PC-3 (cell line): ENCODE results near the gene LRRC56. TPM values are rescaled to one million over a fixed set of nuclear protein-coding genes. Genes with fewer than 3 reads are reported as not detected.

Experiments used
- ATAC-seq: fragments of 200-7000 bp; cut with Tn5 transposase; 2 replicates; pipeline ENCODE4 v1.9.1; 2020; ENCODE audit warnings: mild to moderate bottlenecking, moderate library complexity
- BruUV-seq: library from RNA; stranded (reverse); fragments of 400-500 nt; replicated peaks from 2 replicates; lab custom pipeline; 2021; lab: Mats Ljungman, UMichigan
- CTCF ChIA-PET: fragments of 300-600 bp; sonication (Branson Sonifier 250); formaldehyde crosslinking; loops from one replicate; lab custom pipeline; 2022; ENCODE audit warnings: antibody characterized with exemption; lab: Charles Lee
- POLR2A ChIA-PET: fragments of 300-600 bp; sonication (Branson Sonifier 250); formaldehyde crosslinking; loops from one replicate; lab custom pipeline; 2022; ENCODE audit warnings: antibody characterized with exemption; ENCODE audit not compliant: unreplicated experiment; lab: Charles Lee
- DNase-seq: peaks from one replicate; pipeline ENCODE4 v3.0.0-alpha.2; 2015
- H2AFZ ChIP-seq: fragments of 300-600 bp; sonication (generic); 2 replicates; pipeline ENCODE4 v1.6.0; 2016; ENCODE audit warnings: antibody characterized with exemption, low read length
- H3F3A ChIP-seq: fragments of 300-600 bp; sonication (generic); one replicate; pipeline ENCODE4 v1.6.0; 2017; ENCODE audit warnings: antibody characterized with exemption, low read length, control low read depth, mild to moderate bottlenecking; ENCODE audit not compliant: unreplicated experiment
- H3K27ac ChIP-seq: fragments of 300-600 bp; sonication (generic); 2 replicates; pipeline ENCODE4 v1.5.1; 2016; ENCODE audit warnings: mild to moderate bottlenecking, low read length
- H3K27me3 ChIP-seq: fragments of 300-600 bp; sonication (generic); 2 replicates; pipeline ENCODE4 v1.6.1; 2016; ENCODE audit warnings: low read length, mixed read lengths
- H3K36me3 ChIP-seq: fragments of 300-600 bp; sonication (generic); 2 replicates; pipeline ENCODE4 v1.6.1; 2016; ENCODE audit warnings: low read depth, mixed run types, low read length, mixed read lengths
- H3K4me1 ChIP-seq: fragments of 300-600 bp; sonication (generic); 2 replicates; pipeline ENCODE4 v1.5.1; 2016; ENCODE audit warnings: low read length; ENCODE audit not compliant: insufficient read depth
- H3K4me2 ChIP-seq: fragments of 300-600 bp; sonication (generic); 2 replicates; pipeline ENCODE4 v1.6.0; 2016; ENCODE audit warnings: low read length
- H3K4me3 ChIP-seq: fragments of 300-600 bp; sonication (generic); 2 replicates; pipeline ENCODE4 v1.5.1; 2016; ENCODE audit warnings: mild to moderate bottlenecking, low read length, mixed read lengths
- H3K79me2 ChIP-seq: fragments of 300-600 bp; sonication (generic); 2 replicates; pipeline ENCODE4 v1.6.1; 2017; ENCODE audit warnings: low read length, mixed read lengths
- H3K9ac ChIP-seq: fragments of 300-600 bp; sonication (generic); 2 replicates; pipeline ENCODE4 v1.6.0; 2016; ENCODE audit warnings: mild to moderate bottlenecking, low read length
- H3K9me2 ChIP-seq: fragments of 300-600 bp; sonication (generic); replicated peaks from 2 replicates; pipeline ENCODE4 v1.6.1; 2016; ENCODE audit warnings: mixed run types, low read length, mixed read lengths
- H3K9me3 ChIP-seq: fragments of 300-600 bp; sonication (generic); 2 replicates; pipeline ENCODE4 v1.6.1; 2016; ENCODE audit warnings: low read length, mixed read lengths
- H4K20me1 ChIP-seq: fragments of 300-600 bp; sonication (generic); 2 replicates; pipeline ENCODE4 v1.6.1; 2016; ENCODE audit warnings: low read length, mixed read lengths
- CTCF ChIP-seq: fragments of 300-600 bp; sonication (generic); conservative IDR thresholded peaks from 2 replicates; pipeline ENCODE4 v1.5.1; 2017; ENCODE audit warnings: antibody characterized with exemption, low read depth, mild to moderate bottlenecking, low read length
- EZH2 ChIP-seq: fragments of 300-600 bp; sonication (generic); IDR thresholded peaks from one replicate; pipeline ENCODE4 v1.6.1; 2017; ENCODE audit warnings: antibody characterized with exemption, mild to moderate bottlenecking, low read length; ENCODE audit not compliant: unreplicated experiment
- EZH2phosphoT487 ChIP-seq: fragments of 300-600 bp; sonication (generic); IDR thresholded peaks from 2 replicates; pipeline ENCODE4 v1.6.1; 2018; ENCODE audit warnings: mild to moderate bottlenecking, antibody characterized with exemption, low read length, borderline replicate concordance
- intact Hi-C: fragments of 100-400 bp; cut with micrococcal nuclease; formaldehyde crosslinking; loops from 2 replicates; pipeline ENCODE4 v1.9.0; 2023
- total RNA-seq: library from RNA; depleted of rRNA; stranded (reverse); fragments of >200 nt; gene quantifications from 2 replicates; pipeline ENCODE4 v1.2.3, GENCODE V29; 2014

The LRRC56 gene
- total RNA-seq, 1 experiment from 2014 or later: 1.5 TPM

GRCh38 chr11:503179-503981 lies 33.9 kb upstream of the LRRC56 start:
- H3K4me2 ChIP-seq: no peak overlapping the region
- no peaks in the 10 kb centered on the region for H3K27me3 ChIP-seq
- no peaks in the 10 kb centered on the region for H4K20me1 ChIP-seq
- H3K9ac ChIP-seq: no peak overlapping the region
- H2AFZ ChIP-seq: no peak overlapping the region
- intact Hi-C loops: no loop called here
- DNase-seq (no peak), ATAC-seq (no peak)
- peaks cover 42% of the 10 kb centered on the region for H3K79me2 ChIP-seq
- no peaks in the 10 kb centered on the region for H3K9me2 ChIP-seq
- peaks cover 8% of the 10 kb centered on the region; the same call in 1 of the 2 replicates for H3K36me3 ChIP-seq
- TF ChIP-seq EZH2phosphoT487: no peak
- no peak for TF ChIP-seq CTCF
- no peak for TF ChIP-seq EZH2
- no peak overlapping the region for H3K27ac ChIP-seq
- no TSS peak for BruUV-seq
- ChIA-PET POLR2A (no interaction called here), CTCF (no interaction called here)
- peaks cover 12% of the 10 kb centered on the region for H3K4me1 ChIP-seq
- no peak overlapping the region for H3K4me3 ChIP-seq
- no peaks in the 10 kb centered on the region for H3F3A ChIP-seq
- no peaks in the 10 kb centered on the region for H3K9me3 ChIP-seq

GRCh38 chr11:504053-504993 lies 33.0 kb upstream of the LRRC56 start:
- TF ChIP-seq CTCF: no peak
- no peak for TF ChIP-seq EZH2
- no peak for TF ChIP-seq EZH2phosphoT487
- Histone ChIP-seq H3K36me3 (no peaks in the 10 kb centered on the region), H3K4me3 (peak overlapping the region; percentile 88), H3K79me2 (peaks cover 43% of the 10 kb centered on the region), H2AFZ (no peak overlapping the region), H3K9me2 (no peaks in the 10 kb centered on the region), H4K20me1 (no peaks in the 10 kb centered on the region), H3K9me3 (no peaks in the 10 kb centered on the region), H3K9ac (no peak overlapping the region), H3K27ac (no peak overlapping the region), H3K27me3 (no peaks in the 10 kb centered on the region), H3K4me2 (peak overlapping the region; percentile 100), H3F3A (no peaks in the 10 kb centered on the region), H3K4me1 (peaks cover 12% of the 10 kb centered on the region)
- POLR2A ChIA-PET: no interaction called here
- BruUV-seq: no TSS peak
- CTCF ChIA-PET: no interaction called here
- DNase-seq (no peak), ATAC-seq (no peak)
- intact Hi-C loops: no loop called here
